Tibial artery (tissue), 4 donors: ENCODE measurements around the gene LEMD1.
A peak's percentile ranks its signal among the peaks of the same experiment; 100 is the strongest.

Experiments used
- DNase-seq, 2 donors: peaks; one replicate each; pipeline ENCODE4 v3.0.0-alpha.2; 2019
- H3K27ac ChIP-seq, 2 donors: fragments of 200-600 bp; sonication (generic) in 1 of 2; 1 replicate in 1 of 2; 2 replicates in 1 of 2; pipeline ENCODE4 v1.5.1; 2018 to 2019; ENCODE audit warnings: mild to moderate bottlenecking in 1 of 2
- H3K27me3 ChIP-seq, 2 donors: fragments of 200-600 bp; sonication (generic) in 1 of 2; one replicate each; pipeline versions ENCODE4 v1.5.1 to v1.6.0; 2016 to 2019
- H3K36me3 ChIP-seq, 3 donors: fragments of 200-600 bp; sonication (generic) in 2 of 3; one replicate each; pipeline ENCODE4 v1.5.1; 2016 to 2019; ENCODE audit warnings: mild to moderate bottlenecking in 2 of 3
- H3K4me1 ChIP-seq, 4 donors: fragments of 200-600 bp; sonication (generic) in 2 of 4; 1 replicate in 3 of 4; 2 replicates in 1 of 4; pipeline ENCODE4 v1.5.1; 2016 to 2019
- H3K4me3 ChIP-seq, 2 donors: fragments of 200-600 bp; sonication (generic) in 1 of 2; 1 replicate in 1 of 2; 2 replicates in 1 of 2; pipeline ENCODE4 v1.5.1; 2018 to 2019; ENCODE audit warnings: mild to moderate bottlenecking in 2 of 2
- H3K9me3 ChIP-seq, 3 donors: fragments of 200-600 bp; sonication (generic) in 1 of 3; one replicate each; pipeline ENCODE4 v1.5.1; 2016 to 2019
- CTCF ChIP-seq, 2 experiments: fragments of 200-600 bp in 1 of 2; fragments of 450-650 bp in 1 of 2; IDR thresholded peaks; one replicate each; pipeline ENCODE4 v1.5.1; 2017 to 2019; ENCODE audit warnings: antibody characterized with exemption in 2 of 2, mild to moderate bottlenecking in 1 of 2, moderate library complexity in 1 of 2
- intact Hi-C: fragments of 100-400 bp; cut with DNase I; formaldehyde crosslinking; loops from one replicate; pipeline ENCODE4 v1.15.0; 2023; ENCODE audit warnings: low total_unique reads

The LEMD1 gene

GRCh38 chr1:205346956-205347574 lies 74.8 kb downstream of the LEMD1 start:
- DNase-seq: no peak
- Histone ChIP-seq H3K4me3 (no peak overlapping the region), H3K27me3 (peaks cover 0 to 69% of the 10 kb centered on the region in 2 donors), H3K4me1 (peaks cover 0 to 15% (median 13%) of the 10 kb centered on the region in 4 donors), H3K36me3 (no peaks in the 10 kb centered on the region), H3K27ac (no peak overlapping the region), H3K9me3 (no peaks in the 10 kb centered on the region)
- intact Hi-C loops: no loop called here
- TF ChIP-seq CTCF (IDR thresholded peaks at IDR 0.05): no peak

- DNase-seq: no peak
- Histone ChIP-seq H3K27ac (no peak overlapping the region), H3K4me1 (peaks cover 0 to 15% (median 13%) of the 10 kb centered on the region in 4 donors), H3K4me3 (no peak overlapping the region), H3K36me3 (no peaks in the 10 kb centered on the region), H3K27me3 (peaks cover 0 to 69% of the 10 kb centered on the region in 2 donors), H3K9me3 (no peaks in the 10 kb centered on the region)
- intact Hi-C loops: no loop called here
- TF ChIP-seq CTCF (IDR thresholded peaks at IDR 0.05): no peak
Measured at GRCh38 chr1:205345761-205346160, 76.1 kb downstream of the LEMD1 start.

GRCh38 chr1:205344066-205344928 lies 77.6 kb downstream of the LEMD1 start:
- H3K36me3 ChIP-seq: no peaks in the 10 kb centered on the region
- no peak for TF ChIP-seq CTCF (IDR thresholded peaks at IDR 0.05)
- H3K4me1 ChIP-seq: peaks cover 0 to 15% (median 13%) of the 10 kb centered on the region in 4 donors
- H3K27ac ChIP-seq: no peak overlapping the region
- no peaks in the 10 kb centered on the region for H3K9me3 ChIP-seq
- peak in 1 of 2 donors; percentile 40 for DNase-seq
- intact Hi-C loops: no loop called here
- H3K27me3 ChIP-seq: peaks cover 0 to 66% of the 10 kb centered on the region in 2 donors
- H3K4me3 ChIP-seq: peak overlapping the region; percentile 24 to 39

GRCh38 chr1:205343431-205344065 lies 78.3 kb downstream of the LEMD1 start:
- Histone ChIP-seq H3K4me1 (peaks cover 0 to 15% (median 13%) of the 10 kb centered on the region in 4 donors), H3K4me3 (peak overlapping the region; percentile 24 to 39), H3K27me3 (peaks cover 0 to 61% of the 10 kb centered on the region in 2 donors), H3K9me3 (no peaks in the 10 kb centered on the region), H3K36me3 (no peaks in the 10 kb centered on the region), H3K27ac (no peak overlapping the region)
- DNase-seq: no peak
- no peak for TF ChIP-seq CTCF (IDR thresholded peaks at IDR 0.05)
- intact Hi-C loops: no loop called here

GRCh38 chr1:205342986-205343385 lies 78.9 kb downstream of the LEMD1 start:
- H3K9me3 ChIP-seq: no peaks in the 10 kb centered on the region
- H3K4me3 ChIP-seq: no peak overlapping the region
- H3K27ac ChIP-seq: no peak overlapping the region
- H3K36me3 ChIP-seq: no peaks in the 10 kb centered on the region
- H3K4me1 ChIP-seq: peaks cover 0 to 15% (median 13%) of the 10 kb centered on the region in 4 donors
- intact Hi-C loops: no loop called here
- no peak for TF ChIP-seq CTCF (IDR thresholded peaks at IDR 0.05)
- DNase-seq: no peak
- H3K27me3 ChIP-seq: peaks cover 0 to 58% of the 10 kb centered on the region in 2 donors
